RWPE2 (cell line): Measurements from ENCODE around the gene SLC16A4.
A peak's percentile ranks its signal among the peaks of the same experiment; 100 is the strongest.

Experiments used
- ATAC-seq: fragments of 200-7000 bp; cut with Tn5 transposase; 3 replicates; pipeline ENCODE4 v1.9.1; 2021; ENCODE audit warnings: low read depth
- DNase-seq: peaks from one replicate; pipeline ENCODE4 v3.0.0-alpha.2; 2020; ENCODE audit warnings: low spot score
- H3K27ac ChIP-seq: fragments of 450-650 bp; 2 replicates; pipeline ENCODE4 v1.5.1; 2017; ENCODE audit warnings: mild to moderate bottlenecking; ENCODE audit not compliant: poor library complexity, severe bottlenecking
- H3K27me3 ChIP-seq: fragments of 250-450 bp; sonication (Bioruptor Pico); 2 replicates; pipeline ENCODE4 v1.5.1; 2021; ENCODE audit warnings: mild to moderate bottlenecking, moderate library complexity; ENCODE audit not compliant: insufficient read depth, poor library complexity, severe bottlenecking
- H3K36me3 ChIP-seq: fragments of 250-450 bp; sonication (Bioruptor Pico); 2 replicates; pipeline ENCODE4 v1.5.1; 2020; ENCODE audit warnings: low read depth, mild to moderate bottlenecking, moderate library complexity
- H3K4me1 ChIP-seq: fragments of 250-450 bp; sonication (Bioruptor Pico); 2 replicates; pipeline ENCODE4 v1.5.1; 2021; ENCODE audit warnings: mild to moderate bottlenecking, moderate library complexity; ENCODE audit not compliant: insufficient read depth, poor library complexity, severe bottlenecking
- H3K4me3 ChIP-seq: fragments of 250-450 bp; sonication (Bioruptor Pico); 2 replicates; pipeline ENCODE4 v1.5.1; 2021; ENCODE audit warnings: mild to moderate bottlenecking, moderate library complexity; ENCODE audit not compliant: severe bottlenecking
- H3K9me3 ChIP-seq: fragments of 250-450 bp; sonication (Bioruptor Pico); 2 replicates; pipeline ENCODE4 v1.5.1; 2021; ENCODE audit warnings: mild to moderate bottlenecking, moderate library complexity; ENCODE audit not compliant: severe bottlenecking
- CTCF ChIP-seq: fragments of 450-650 bp; IDR thresholded peaks from one replicate; pipeline ENCODE4 v1.5.1; 2017; ENCODE audit warnings: mild to moderate bottlenecking, moderate library complexity; ENCODE audit not compliant: poor library complexity, severe bottlenecking

Gene SLC16A4

GRCh38 chr1:110390096-110390495 is 730 bp downstream of the SLC16A4 start:
- ATAC-seq (peak; percentile 64), DNase-seq (no peak)
- no peak for TF ChIP-seq CTCF
- Histone ChIP-seq H3K4me3 (no peak overlapping the region), H3K4me1 (peaks cover 16% of the 10 kb centered on the region), H3K36me3 (no peaks in the 10 kb centered on the region; the same call in 1 of the 2 replicates), H3K9me3 (no peaks in the 10 kb centered on the region), H3K27ac (no peak overlapping the region), H3K27me3 (no peaks in the 10 kb centered on the region)

GRCh38 chr1:110387048-110387754 is 3.6 kb downstream of the SLC16A4 start:
- Histone ChIP-seq H3K4me1 (peaks cover 3% of the 10 kb centered on the region), H3K4me3 (no peak overlapping the region), H3K27me3 (no peaks in the 10 kb centered on the region), H3K27ac (no peak overlapping the region), H3K36me3 (no peaks in the 10 kb centered on the region; the same call in 1 of the 2 replicates), H3K9me3 (no peaks in the 10 kb centered on the region)
- DNase-seq (no peak), ATAC-seq (no peak)
- TF ChIP-seq CTCF: no peak

- Histone ChIP-seq H3K27ac (no peak overlapping the region), H3K9me3 (no peaks in the 10 kb centered on the region), H3K4me3 (no peak overlapping the region), H3K4me1 (peaks cover 3% of the 10 kb centered on the region), H3K36me3 (peaks cover 3% of the 10 kb centered on the region; the same call in 1 of the 2 replicates), H3K27me3 (no peaks in the 10 kb centered on the region)
- no peak for TF ChIP-seq CTCF
- ATAC-seq: no peak
- no peak for DNase-seq
Observed at GRCh38 chr1:110385369-110385768, 5.5 kb downstream of the SLC16A4 start.

GRCh38 chr1:110384581-110385321 is 6.1 kb downstream of the SLC16A4 start:
- ATAC-seq (no peak), DNase-seq (no peak)
- no peak for TF ChIP-seq CTCF
- Histone ChIP-seq H3K27ac (no peak overlapping the region), H3K27me3 (no peaks in the 10 kb centered on the region), H3K4me1 (peaks cover 2% of the 10 kb centered on the region), H3K9me3 (no peaks in the 10 kb centered on the region), H3K4me3 (no peak overlapping the region), H3K36me3 (peaks cover 3% of the 10 kb centered on the region; the same call in 1 of the 2 replicates)
